GM23248 (cell line): ENCODE measurements around the gene DCUN1D3.

Source experiments
- EZH2 ChIP-seq: fragments of 200-600 bp; sonication (generic); IDR thresholded peaks from 2 replicates; pipeline ENCODE4 v1.6.1; 2018; ENCODE audit warnings: antibody characterized with exemption, mild to moderate bottlenecking; ENCODE audit not compliant: insufficient read depth, poor library complexity, severe bottlenecking
- EZH2phosphoT487 ChIP-seq: fragments of 200-600 bp; sonication (generic); IDR thresholded peaks from 2 replicates; pipeline ENCODE4 v1.6.1; 2018; ENCODE audit warnings: antibody characterized with exemption, moderate library complexity, mild to moderate bottlenecking, low read depth; ENCODE audit not compliant: insufficient read depth

DNA sequence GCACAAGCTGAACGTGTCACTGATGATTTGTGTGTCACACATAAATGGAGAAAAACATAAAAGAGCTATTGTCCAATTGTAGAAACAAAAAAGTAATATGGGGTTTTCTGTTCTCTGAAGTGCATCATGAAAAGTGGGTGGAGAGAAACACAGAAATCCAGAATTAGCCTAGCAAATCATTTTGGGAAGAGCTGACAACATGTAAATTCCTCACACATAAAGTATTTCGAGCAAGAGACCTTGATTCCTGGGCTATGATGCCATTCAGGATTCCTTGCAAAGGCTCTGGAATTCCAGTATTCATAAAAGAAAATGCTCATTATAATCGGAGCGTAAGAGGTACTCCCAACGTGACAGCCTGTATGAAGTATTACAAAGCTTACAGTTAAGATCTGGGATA lies 1.1 kb downstream of the DCUN1D3 start:
- no peak for TF ChIP-seq EZH2phosphoT487
- no peak for TF ChIP-seq EZH2
